ENCODE measurements around the gene URM1. TPM values are rescaled to one million over a fixed set of nuclear protein-coding genes. Genes with fewer than 3 reads are reported as not detected.

URM1 gene
- total RNA-seq, 2 experiments from 2014 or later: 65.1 to 78.1 TPM

- DNase-seq: no peak
- Mint-ChIP-seq H3K4me1 (peaks cover 23% of the 10 kb centered on the region), H3K9me3 (no peaks in the 10 kb centered on the region), H3K27ac (no peak overlapping the region), H3K27me3 (no peaks in the 10 kb centered on the region), H3K4me3 (no peak overlapping the region), H3K36me3 (ENCODE audit: low read depth) (peaks cover 15% of the 10 kb centered on the region)
- POLR2A ChIA-PET: no interaction called here
- CTCF ChIA-PET: interaction anchor here (2.4 kb wide), 1 partner anchor 14 kb away, joined by 8 read pairs; no protein-coding TSS in a partner anchor
Measured at GRCh38 chr9:128375865-128376264, 4.7 kb downstream of the URM1 start.

- no peaks in the 10 kb centered on the region for H3K4me1 Mint-ChIP-seq
- DNase-seq: no peak
- H3K36me3 Mint-ChIP-seq (ENCODE audit: low read depth): peaks cover 13% of the 10 kb centered on the region
- no peaks in the 10 kb centered on the region for H3K9me3 Mint-ChIP-seq
- ChIA-PET POLR2A (no interaction called here), CTCF (no interaction called here)
- H3K27ac Mint-ChIP-seq: no peak overlapping the region
- H3K4me3 Mint-ChIP-seq: no peak overlapping the region
- H3K27me3 Mint-ChIP-seq: no peaks in the 10 kb centered on the region
Measured at GRCh38 chr9:128382261-128382660, 11.1 kb downstream of the URM1 start.

- CTCF ChIA-PET: interaction anchor here (0.6 to 0.8 kb wide), 2 partner anchors 25 to 53 kb away, joined by 3 read pairs; no protein-coding TSS in a partner anchor
- Mint-ChIP-seq H3K9me3 (no peaks in the 10 kb centered on the region), H3K27me3 (no peaks in the 10 kb centered on the region), H3K27ac (no peak overlapping the region), H3K36me3 (ENCODE audit: low read depth) (peaks cover 16% of the 10 kb centered on the region), H3K4me3 (no peak overlapping the region), H3K4me1 (no peaks in the 10 kb centered on the region)
- no peak for DNase-seq
- POLR2A ChIA-PET: no interaction called here
Measured at GRCh38 chr9:128383007-128383753, 12.0 kb downstream of the URM1 start.

GRCh38 chr9:128383791-128384190, 12.6 kb downstream of the URM1 start:
- DNase-seq: no peak
- ChIA-PET CTCF (interaction anchor here (0.6 to 0.8 kb wide), 2 partner anchors 25 to 52 kb away, joined by 3 read pairs; no protein-coding TSS in a partner anchor), POLR2A (no interaction called here)
- H3K4me3 Mint-ChIP-seq: no peak overlapping the region
- no peaks in the 10 kb centered on the region for H3K9me3 Mint-ChIP-seq
- no peaks in the 10 kb centered on the region for H3K27me3 Mint-ChIP-seq
- no peak overlapping the region for H3K27ac Mint-ChIP-seq
- H3K36me3 Mint-ChIP-seq (ENCODE audit: low read depth): peaks cover 16% of the 10 kb centered on the region
- no peaks in the 10 kb centered on the region for H3K4me1 Mint-ChIP-seq

- CTCF ChIA-PET: interaction anchor here (0.6 to 0.8 kb wide), 2 partner anchors 13 to 107 kb away, joined by 3 to 8 read pairs; no protein-coding TSS in a partner anchor
- Mint-ChIP-seq H3K4me1 (no peaks in the 10 kb centered on the region), H3K27me3 (no peaks in the 10 kb centered on the region), H3K4me3 (no peak overlapping the region), H3K9me3 (no peaks in the 10 kb centered on the region), H3K27ac (no peak overlapping the region), H3K36me3 (ENCODE audit: low read depth) (peaks cover 17% of the 10 kb centered on the region)
- no peak for DNase-seq
- POLR2A ChIA-PET: no interaction called here
Measured at GRCh38 chr9:128384801-128385495, 13.8 kb downstream of the URM1 start.

- ChIA-PET CTCF (interaction anchor here (0.8 kb wide), 1 partner anchor 12 kb away, joined by 3 read pairs; no protein-coding TSS in a partner anchor), POLR2A (no interaction called here)
- Mint-ChIP-seq H3K27me3 (no peaks in the 10 kb centered on the region), H3K4me3 (no peak overlapping the region), H3K4me1 (no peaks in the 10 kb centered on the region), H3K27ac (no peak overlapping the region), H3K9me3 (no peaks in the 10 kb centered on the region), H3K36me3 (ENCODE audit: low read depth) (peaks cover 12% of the 10 kb centered on the region)
- no peak for DNase-seq
Measured at GRCh38 chr9:128385496-128386460, 14.6 kb downstream of the URM1 start.

GRCh38 chr9:128388150-128388549, 17.0 kb downstream of the URM1 start:
- H3K9me3 Mint-ChIP-seq: no peaks in the 10 kb centered on the region
- CTCF ChIA-PET: no interaction called here
- DNase-seq: no peak
- peaks cover 14% of the 10 kb centered on the region for H3K36me3 Mint-ChIP-seq (ENCODE audit: low read depth)
- H3K4me1 Mint-ChIP-seq: no peaks in the 10 kb centered on the region
- H3K27me3 Mint-ChIP-seq: no peaks in the 10 kb centered on the region
- no peak overlapping the region for H3K4me3 Mint-ChIP-seq
- POLR2A ChIA-PET: interaction anchor here (0.5 kb wide), 1 partner anchor 1403 kb away, joined by 3 read pairs; no protein-coding TSS in a partner anchor
- no peak overlapping the region for H3K27ac Mint-ChIP-seq

GRCh38 chr9:128389395-128390149, 18.4 kb downstream of the URM1 start:
- DNase-seq: no peak
- H3K4me3 Mint-ChIP-seq: no peak overlapping the region
- H3K27me3 Mint-ChIP-seq: no peaks in the 10 kb centered on the region
- CTCF ChIA-PET: interaction anchor here (1.1 kb wide), 1 partner anchor 9 kb away, joined by 3 read pairs; no protein-coding TSS in a partner anchor
- H3K4me1 Mint-ChIP-seq: no peaks in the 10 kb centered on the region
- no peaks in the 10 kb centered on the region for H3K9me3 Mint-ChIP-seq
- POLR2A ChIA-PET: no interaction called here
- H3K36me3 Mint-ChIP-seq (ENCODE audit: low read depth): peaks cover 14% of the 10 kb centered on the region
- H3K27ac Mint-ChIP-seq: no peak overlapping the region

GRCh38 chr9:128390150-128390812, 19.1 kb downstream of the URM1 start:
- POLR2A ChIA-PET: no interaction called here
- Mint-ChIP-seq H3K4me1 (no peaks in the 10 kb centered on the region), H3K27ac (no peak overlapping the region), H3K27me3 (no peaks in the 10 kb centered on the region), H3K4me3 (no peak overlapping the region), H3K36me3 (ENCODE audit: low read depth) (peaks cover 11% of the 10 kb centered on the region), H3K9me3 (no peaks in the 10 kb centered on the region)
- CTCF ChIA-PET: interaction anchor here (1.1 to 1.4 kb wide), 2 partner anchors 10 to 23 kb away, joined by 3 read pairs; no protein-coding TSS in a partner anchor
- no peak for DNase-seq

GRCh38 chr9:128390813-128391711, 19.9 kb downstream of the URM1 start:
- Mint-ChIP-seq H3K4me3 (no peak overlapping the region), H3K27ac (no peak overlapping the region), H3K27me3 (no peaks in the 10 kb centered on the region), H3K36me3 (ENCODE audit: low read depth) (peaks cover 10% of the 10 kb centered on the region), H3K9me3 (no peaks in the 10 kb centered on the region), H3K4me1 (no peaks in the 10 kb centered on the region)
- POLR2A ChIA-PET: no interaction called here
- CTCF ChIA-PET: interaction anchor here (1.1 to 1.4 kb wide), 2 partner anchors 10 to 24 kb away, joined by 3 read pairs; no protein-coding TSS in a partner anchor
- DNase-seq: no peak

- no peaks in the 10 kb centered on the region for H3K4me1 Mint-ChIP-seq
- ChIA-PET CTCF (no interaction called here), POLR2A (no interaction called here)
- no peaks in the 10 kb centered on the region for H3K9me3 Mint-ChIP-seq
- H3K4me3 Mint-ChIP-seq: no peak overlapping the region
- H3K27ac Mint-ChIP-seq: no peak overlapping the region
- H3K36me3 Mint-ChIP-seq (ENCODE audit: low read depth): peaks cover 10% of the 10 kb centered on the region
- DNase-seq: no peak
- peaks cover 5% of the 10 kb centered on the region for H3K27me3 Mint-ChIP-seq
Measured at GRCh38 chr9:128391956-128392301, 20.8 kb downstream of the URM1 start.
